ENCODE data around the gene EXD3.
"Not testable (repeated sequence)": the region's sequence is repeated elsewhere in the genome, so short reads cannot be mapped to it uniquely, and the experiment has no call there.

The EXD3 gene

DNA sequence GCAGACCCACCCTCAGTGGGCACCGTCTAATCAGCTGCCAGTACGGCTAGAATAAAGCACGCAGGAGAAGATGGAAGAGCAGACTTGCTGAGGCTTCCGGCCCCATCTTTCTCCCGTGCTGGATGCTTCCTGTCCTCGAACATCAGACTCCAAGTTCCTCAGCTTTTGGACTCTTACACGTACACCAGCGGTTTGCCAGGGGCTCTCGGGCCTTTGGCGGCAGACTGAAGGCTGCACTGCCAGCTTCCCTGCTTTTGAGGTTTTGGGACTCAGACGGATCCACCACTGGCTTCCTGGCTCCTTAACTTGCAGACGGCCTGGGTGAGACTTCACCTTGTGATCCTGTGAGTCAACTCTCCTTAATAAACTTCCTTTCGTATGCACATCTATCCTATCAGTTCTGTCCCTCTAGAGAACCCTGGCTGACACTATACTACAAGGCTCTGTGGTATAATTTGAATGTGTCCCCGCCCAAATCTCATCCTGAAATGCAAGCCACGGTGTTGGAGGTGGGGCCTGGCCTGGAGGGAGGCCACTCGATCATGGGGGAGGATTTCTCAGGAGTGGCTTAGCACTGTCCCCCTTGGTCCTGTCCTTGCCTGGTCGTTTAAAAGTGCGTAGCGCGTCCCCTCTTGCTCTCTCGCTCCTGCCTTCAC is 89.8 kb downstream of the EXD3 start:
- DNase-seq (ENCODE audit: low spot score): no peak
- TF ChIP-seq, protein P1, sequence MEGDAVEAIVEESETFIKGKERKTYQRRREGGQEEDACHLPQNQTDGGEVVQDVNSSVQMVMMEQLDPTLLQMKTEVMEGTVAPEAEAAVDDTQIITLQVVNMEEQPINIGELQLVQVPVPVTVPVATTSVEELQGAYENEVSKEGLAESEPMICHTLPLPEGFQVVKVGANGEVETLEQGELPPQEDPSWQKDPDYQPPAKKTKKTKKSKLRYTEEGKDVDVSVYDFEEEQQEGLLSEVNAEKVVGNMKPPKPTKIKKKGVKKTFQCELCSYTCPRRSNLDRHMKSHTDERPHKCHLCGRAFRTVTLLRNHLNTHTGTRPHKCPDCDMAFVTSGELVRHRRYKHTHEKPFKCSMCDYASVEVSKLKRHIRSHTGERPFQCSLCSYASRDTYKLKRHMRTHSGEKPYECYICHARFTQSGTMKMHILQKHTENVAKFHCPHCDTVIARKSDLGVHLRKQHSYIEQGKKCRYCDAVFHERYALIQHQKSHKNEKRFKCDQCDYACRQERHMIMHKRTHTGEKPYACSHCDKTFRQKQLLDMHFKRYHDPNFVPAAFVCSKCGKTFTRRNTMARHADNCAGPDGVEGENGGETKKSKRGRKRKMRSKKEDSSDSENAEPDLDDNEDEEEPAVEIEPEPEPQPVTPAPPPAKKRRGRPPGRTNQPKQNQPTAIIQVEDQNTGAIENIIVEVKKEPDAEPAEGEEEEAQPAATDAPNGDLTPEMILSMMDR (IDR thresholded peaks at IDR 0.05): no peak
- Histone ChIP-seq H3K27ac (no peak overlapping the region), H3K4me3 (no peak overlapping the region)

DNA sequence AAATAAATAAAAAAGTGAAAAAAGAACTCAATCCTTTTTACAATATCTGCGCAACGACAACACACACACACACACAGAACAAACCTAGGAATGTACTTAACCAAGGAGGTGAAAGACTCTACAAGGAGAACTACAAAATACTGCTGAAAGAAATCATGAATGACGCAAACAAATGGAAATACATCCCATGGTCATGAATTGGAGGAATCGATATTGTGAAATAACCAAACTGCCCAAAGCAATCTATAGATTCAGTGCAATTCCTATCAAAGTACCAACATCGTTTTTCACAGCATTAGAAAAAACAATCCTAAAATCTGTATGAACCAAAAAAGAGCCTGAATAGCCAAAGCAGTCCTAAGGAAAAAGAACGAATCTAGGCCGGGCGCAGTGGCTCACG is 91.0 kb downstream of the EXD3 start:
- no peak overlapping the region for H3K4me3 ChIP-seq
- TF ChIP-seq, protein P1 (IDR thresholded peaks at IDR 0.05): no peak
- no peak overlapping the region for H3K27ac ChIP-seq
- no peak for DNase-seq (ENCODE audit: low spot score)

DNA sequence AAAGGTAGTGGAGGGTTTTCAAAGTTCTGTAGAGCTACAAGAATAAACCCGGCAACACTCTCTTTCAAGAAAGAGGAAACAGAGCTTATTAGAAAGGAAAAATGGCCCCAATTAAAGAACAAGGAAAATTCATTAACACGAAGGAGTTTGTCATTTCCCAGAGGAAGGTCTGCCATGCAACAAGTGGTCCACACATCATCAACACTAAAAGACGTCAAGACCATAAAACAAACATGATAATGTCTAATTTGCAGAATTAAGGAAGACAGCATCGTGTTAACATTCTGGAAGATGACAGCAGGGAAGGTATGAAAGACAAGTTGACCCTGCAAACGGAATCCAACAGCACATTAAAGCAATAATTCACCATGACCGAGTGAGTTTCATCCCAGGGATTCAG is 92.3 kb downstream of the EXD3 start:
- TF ChIP-seq, protein P1 (IDR thresholded peaks at IDR 0.05): no peak
- DNase-seq (ENCODE audit: low spot score): no peak
- H3K27ac ChIP-seq: no peak overlapping the region

DNA sequence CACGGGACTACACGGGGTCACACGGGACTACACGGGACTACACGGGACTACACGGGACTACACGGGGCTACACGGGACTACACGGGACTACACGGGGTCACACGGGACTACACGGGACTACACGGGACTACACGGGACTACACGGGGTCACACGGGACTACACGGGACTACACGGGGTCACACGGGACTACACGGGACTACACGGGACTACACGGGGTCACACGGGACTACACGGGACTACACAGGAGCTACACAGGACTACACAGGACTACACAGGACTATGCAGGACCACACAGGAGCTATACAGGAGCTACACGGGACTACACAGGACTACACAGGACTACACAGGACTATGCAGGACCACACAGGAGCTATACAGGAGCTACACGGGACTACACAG is 93.4 kb downstream of the EXD3 start:
- not testable (repeated sequence) for H3K4me3 ChIP-seq; DNase-seq (ENCODE audit: low spot score); H3K27ac ChIP-seq

More for the DNA sequence above, 92.3 kb downstream of the EXD3 start:
- H3K4me3 ChIP-seq: no peak overlapping the region

DNA sequence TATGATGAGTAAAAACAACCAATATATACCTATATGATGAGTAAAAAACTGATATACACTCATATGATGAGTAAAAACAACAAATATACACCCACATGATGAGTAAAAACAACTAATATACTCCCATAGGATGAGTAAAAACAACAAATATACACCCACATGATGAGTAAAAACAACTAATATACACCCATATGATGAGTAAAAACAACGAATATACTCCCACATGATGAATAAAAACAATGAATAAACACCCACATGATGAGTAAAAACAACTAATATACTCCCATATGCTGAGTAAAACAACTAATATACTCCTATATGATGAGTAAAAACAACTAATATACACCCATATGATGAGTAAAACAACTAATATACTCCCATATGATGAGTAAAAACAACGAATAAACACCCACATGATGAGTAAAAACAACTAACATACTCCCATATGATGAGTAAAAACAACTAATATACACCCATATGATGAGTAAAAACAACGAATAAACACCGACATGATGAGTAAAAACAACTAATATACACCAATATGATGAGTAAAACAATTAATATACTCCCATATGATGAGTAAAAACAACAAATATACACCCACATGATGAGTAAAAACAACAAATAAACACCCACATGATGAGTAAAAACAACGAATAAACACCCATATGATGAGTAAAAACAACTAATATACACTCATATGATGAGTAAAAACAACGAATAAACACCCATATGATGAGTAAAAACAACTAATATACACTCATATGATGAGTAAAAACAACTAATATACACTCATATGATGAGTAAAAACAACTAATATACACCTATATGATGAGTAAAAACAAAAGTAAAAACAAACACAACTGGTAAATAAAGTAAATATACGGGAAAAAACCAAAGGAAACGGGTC is 95.1 kb downstream of the EXD3 start:
- not testable (repeated sequence) for H3K4me3 ChIP-seq; DNase-seq (ENCODE audit: low spot score); H3K27ac ChIP-seq

DNA sequence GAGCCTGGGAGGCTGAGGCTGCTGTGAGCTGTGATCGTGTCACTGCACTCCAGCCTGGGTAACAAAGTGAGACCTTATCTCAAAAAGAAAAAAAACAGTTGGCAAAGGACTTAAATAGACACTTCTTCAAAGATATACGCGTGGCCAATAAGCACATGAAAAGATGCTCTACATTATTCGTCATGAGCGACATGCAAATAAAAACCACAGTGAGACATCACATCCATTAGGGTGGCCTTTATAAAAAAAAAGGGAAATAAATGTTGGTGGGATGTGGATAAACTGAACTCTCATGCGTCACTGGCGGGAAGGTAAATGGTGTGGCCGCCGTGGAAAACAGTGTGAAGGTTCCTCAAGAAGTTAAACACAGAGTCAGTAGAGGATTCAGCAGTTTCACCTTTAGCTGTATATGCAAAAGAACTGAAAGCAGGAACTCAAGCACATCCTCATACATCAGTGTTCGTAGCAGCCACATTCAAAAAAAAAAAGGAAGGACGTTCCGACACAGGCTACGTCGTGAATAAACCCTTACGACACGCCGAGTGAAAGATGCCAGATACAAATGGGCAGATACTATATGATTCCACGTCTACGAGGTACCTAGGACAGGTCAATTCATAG is 96.4 kb downstream of the EXD3 start:
- DNase-seq (ENCODE audit: low spot score): no peak
- Histone ChIP-seq H3K4me3 (no peak overlapping the region), H3K27ac (no peak overlapping the region)
- TF ChIP-seq, protein P1 (IDR thresholded peaks at IDR 0.05): no peak

DNA sequence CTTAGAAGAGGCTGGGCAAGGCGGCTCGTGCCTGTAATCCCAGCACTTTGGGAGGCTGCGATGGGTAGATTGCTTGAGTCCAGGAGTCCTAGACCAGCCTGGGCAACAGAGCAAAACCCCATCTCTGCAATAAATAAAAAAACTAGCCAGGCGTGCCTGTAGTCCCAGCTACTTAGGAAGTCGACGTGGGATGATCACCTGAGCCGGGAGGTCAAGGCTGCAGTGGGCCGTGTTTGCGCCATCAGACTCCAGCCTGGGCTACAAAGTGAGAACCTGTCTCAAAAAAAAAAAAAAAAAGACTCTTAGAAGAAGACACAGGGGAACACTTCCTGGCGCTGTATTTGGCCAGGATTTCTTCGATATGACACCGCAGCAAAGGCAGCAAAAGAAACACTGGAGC is 97.2 kb downstream of the EXD3 start:
- DNase-seq (ENCODE audit: low spot score): no peak
- Histone ChIP-seq H3K27ac (no peak overlapping the region), H3K4me3 (no peak overlapping the region)
- TF ChIP-seq, protein P1 (IDR thresholded peaks at IDR 0.05): no peak
